Measurements from ENCODE around the gene TBX21.
A peak's percentile ranks its signal among the peaks of the same experiment; 100 is the strongest.

TBX21 gene

GRCh38 chr17:47697906-47698711, 34.9 kb upstream of the TBX21 start:
- no peak overlapping the region for H3K4me3 ChIP-seq (ENCODE audit: low read depth, low read length)

GRCh38 chr17:47698749-47699535, 34.1 kb upstream of the TBX21 start:
- H3K4me3 ChIP-seq (ENCODE audit: low read depth, low read length) = no peak overlapping the region

- no peak overlapping the region for H3K4me3 ChIP-seq (ENCODE audit: low read depth, low read length)
Measured at GRCh38 chr17:47699536-47699840, 33.5 kb upstream of the TBX21 start.

- no peak overlapping the region for H3K4me3 ChIP-seq (ENCODE audit: low read depth, low read length)
Measured at GRCh38 chr17:47700471-47701449, 32.3 kb upstream of the TBX21 start.

- H3K4me3 ChIP-seq (ENCODE audit: low read depth, low read length) = no peak overlapping the region
Measured at GRCh38 chr17:47701608-47702007, 31.4 kb upstream of the TBX21 start.

- no peak overlapping the region for H3K4me3 ChIP-seq (ENCODE audit: low read depth, low read length)
Measured at GRCh38 chr17:47702391-47702995, 30.5 kb upstream of the TBX21 start.

GRCh38 chr17:47703191-47703591, 29.8 kb upstream of the TBX21 start:
- no peak overlapping the region for H3K4me3 ChIP-seq (ENCODE audit: low read depth, low read length)

- no peak overlapping the region for H3K4me3 ChIP-seq (ENCODE audit: low read depth, low read length)
Measured at GRCh38 chr17:47703671-47704070, 29.4 kb upstream of the TBX21 start.

GRCh38 chr17:47704116-47704515, 28.9 kb upstream of the TBX21 start:
- no peak overlapping the region for H3K4me3 ChIP-seq (ENCODE audit: low read depth, low read length)

- H3K4me3 ChIP-seq (ENCODE audit: low read depth, low read length) = no peak overlapping the region
Measured at GRCh38 chr17:47704736-47705135, 28.3 kb upstream of the TBX21 start.

- H3K4me3 ChIP-seq (ENCODE audit: low read depth, low read length) = no peak overlapping the region
Measured at GRCh38 chr17:47705536-47706530, 27.2 kb upstream of the TBX21 start.

- H3K4me3 ChIP-seq (ENCODE audit: low read depth, low read length) = no peak overlapping the region
Measured at GRCh38 chr17:47707056-47707804, 25.8 kb upstream of the TBX21 start.

- H3K4me3 ChIP-seq (ENCODE audit: low read depth, low read length) = no peak overlapping the region
Measured at GRCh38 chr17:47707884-47708283, 25.2 kb upstream of the TBX21 start.

GRCh38 chr17:47708312-47708863, 24.6 kb upstream of the TBX21 start:
- no peak overlapping the region for H3K4me3 ChIP-seq (ENCODE audit: low read depth, low read length)

GRCh38 chr17:47708864-47709541, 24.0 kb upstream of the TBX21 start:
- peak overlapping the region; percentile 8 for H3K4me3 ChIP-seq (ENCODE audit: low read depth, low read length)

- H3K4me3 ChIP-seq (ENCODE audit: low read depth, low read length) = no peak overlapping the region
Measured at GRCh38 chr17:47709594-47709993, 23.4 kb upstream of the TBX21 start.

GRCh38 chr17:47711366-47712099, 21.5 kb upstream of the TBX21 start:
- H3K4me3 ChIP-seq (ENCODE audit: low read depth, low read length) = no peak overlapping the region

Measured in iPS-11a (cell line).